Measurements from ENCODE around the gene PLXNC1.

PLXNC1 gene

GRCh38 chr12:94147991-94148738 lies at the start of gene PLXNC1:
Gene PLXNC1, plus strand, starts transcription at chr12:94148577. Its CDS starts 395 bp downstream, at chr12:94148972.
- Histone ChIP-seq H3K9me3 (no peaks in the 10 kb centered on the region), H3K27ac (no peak within 1 kb of the TSS), H3K27me3 (peaks cover 0 to 41% of the 10 kb centered on the region in 2 donors), H3K4me1 (peaks cover 0 to 35% (median 26%) of the 10 kb centered on the region in 4 donors), H3K36me3 (no peaks in the 10 kb centered on the region), H3K4me3 (peak within 1 kb of the TSS; percentile 52 to 59)
- DNase-seq, result peak in 1 of 2 donors; percentile 74
- TF ChIP-seq, protein P1, sequence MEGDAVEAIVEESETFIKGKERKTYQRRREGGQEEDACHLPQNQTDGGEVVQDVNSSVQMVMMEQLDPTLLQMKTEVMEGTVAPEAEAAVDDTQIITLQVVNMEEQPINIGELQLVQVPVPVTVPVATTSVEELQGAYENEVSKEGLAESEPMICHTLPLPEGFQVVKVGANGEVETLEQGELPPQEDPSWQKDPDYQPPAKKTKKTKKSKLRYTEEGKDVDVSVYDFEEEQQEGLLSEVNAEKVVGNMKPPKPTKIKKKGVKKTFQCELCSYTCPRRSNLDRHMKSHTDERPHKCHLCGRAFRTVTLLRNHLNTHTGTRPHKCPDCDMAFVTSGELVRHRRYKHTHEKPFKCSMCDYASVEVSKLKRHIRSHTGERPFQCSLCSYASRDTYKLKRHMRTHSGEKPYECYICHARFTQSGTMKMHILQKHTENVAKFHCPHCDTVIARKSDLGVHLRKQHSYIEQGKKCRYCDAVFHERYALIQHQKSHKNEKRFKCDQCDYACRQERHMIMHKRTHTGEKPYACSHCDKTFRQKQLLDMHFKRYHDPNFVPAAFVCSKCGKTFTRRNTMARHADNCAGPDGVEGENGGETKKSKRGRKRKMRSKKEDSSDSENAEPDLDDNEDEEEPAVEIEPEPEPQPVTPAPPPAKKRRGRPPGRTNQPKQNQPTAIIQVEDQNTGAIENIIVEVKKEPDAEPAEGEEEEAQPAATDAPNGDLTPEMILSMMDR (IDR thresholded peaks at IDR 0.05), result no peak
- intact Hi-C loops (cut with DNase I; ENCODE audit: low total_unique reads), result no loop called here

- Histone ChIP-seq H3K36me3 (no peaks in the 10 kb centered on the region), H3K9me3 (no peaks in the 10 kb centered on the region), H3K27ac (no peak overlapping the region), H3K27me3 (peaks cover 0 to 5% of the 10 kb centered on the region in 2 donors), H3K4me3 (no peak overlapping the region), H3K4me1 (peaks cover 0 to 12% (median 4%) of the 10 kb centered on the region in 4 donors)
- DNase-seq, result no peak
- TF ChIP-seq, protein P1 (IDR thresholded peaks at IDR 0.05), result no peak
- intact Hi-C loops (cut with DNase I; ENCODE audit: low total_unique reads), result no loop called here
These were observed 49.2 kb upstream of the PLXNC1 start for GRCh38 chr12:94099191-94099590.

DNA sequence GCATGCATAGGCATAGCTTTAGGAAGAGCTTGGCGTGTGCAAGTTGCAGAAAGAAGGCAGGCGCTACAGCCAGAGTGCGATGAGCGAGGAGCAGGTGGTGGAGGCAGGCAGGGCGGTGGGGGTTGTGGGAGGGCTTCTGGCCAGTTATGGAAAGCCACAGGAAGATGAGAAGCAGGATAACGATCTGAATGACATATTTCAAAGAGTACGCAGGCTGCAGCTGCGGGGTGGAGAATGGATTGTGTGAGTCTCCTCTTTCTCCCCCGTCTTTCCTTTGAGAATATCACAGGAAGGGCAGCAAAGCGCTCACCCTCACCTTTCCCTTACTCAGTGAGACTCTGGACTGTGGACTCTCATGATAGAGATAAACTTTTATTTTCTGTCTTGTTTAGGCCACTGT lies 48.7 kb upstream of the PLXNC1 start:
- intact Hi-C loops (cut with DNase I; ENCODE audit: low total_unique reads), result loop anchor here (5.0 kb wide), 1 partner anchor 527 kb away; the partner anchor contains the start of gene SOCS2
- peaks cover 0 to 9% of the 10 kb centered on the region in 2 donors for H3K27me3 ChIP-seq
- TF ChIP-seq, protein P1 (IDR thresholded peaks at IDR 0.05), result no peak
- no peaks in the 10 kb centered on the region for H3K36me3 ChIP-seq
- H3K4me1 ChIP-seq, result peaks cover 0 to 12% (median 4%) of the 10 kb centered on the region in 4 donors
- no peak overlapping the region for H3K27ac ChIP-seq
- no peaks in the 10 kb centered on the region for H3K9me3 ChIP-seq
- no peak overlapping the region for H3K4me3 ChIP-seq
- DNase-seq, result no peak

DNA sequence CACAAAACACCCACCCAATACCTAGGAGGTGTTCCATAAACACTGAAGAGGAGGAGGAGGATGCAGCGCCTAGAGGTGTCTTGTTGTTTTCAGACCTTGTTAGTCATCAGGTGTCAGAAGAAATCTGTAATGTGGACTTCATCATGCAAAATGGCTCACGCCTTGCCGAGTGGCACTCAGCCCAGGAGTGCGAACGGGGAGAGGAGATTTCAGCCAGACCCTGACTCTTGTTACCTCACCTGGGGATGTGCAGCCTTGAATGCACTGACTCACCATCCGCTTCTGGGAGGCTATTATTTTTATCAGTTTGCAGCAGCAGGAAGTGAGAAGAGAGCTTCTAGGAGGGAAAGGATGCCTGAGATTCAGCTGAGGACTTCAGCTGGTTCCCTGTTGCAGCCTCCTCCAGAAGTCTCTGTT lies 48.2 kb upstream of the PLXNC1 start:
- peaks cover 0 to 14% of the 10 kb centered on the region in 2 donors for H3K27me3 ChIP-seq
- no peaks in the 10 kb centered on the region for H3K36me3 ChIP-seq
- intact Hi-C loops (cut with DNase I; ENCODE audit: low total_unique reads), result loop anchor here (5.0 kb wide), 1 partner anchor 528 kb away; the partner anchor contains the start of gene SOCS2
- peaks cover 0 to 12% (median 4%) of the 10 kb centered on the region in 4 donors for H3K4me1 ChIP-seq
- H3K27ac ChIP-seq, result no peak overlapping the region
- TF ChIP-seq, protein P1 (IDR thresholded peaks at IDR 0.05), result no peak
- no peaks in the 10 kb centered on the region for H3K9me3 ChIP-seq
- H3K4me3 ChIP-seq, result no peak overlapping the region
- no peak for DNase-seq

DNA sequence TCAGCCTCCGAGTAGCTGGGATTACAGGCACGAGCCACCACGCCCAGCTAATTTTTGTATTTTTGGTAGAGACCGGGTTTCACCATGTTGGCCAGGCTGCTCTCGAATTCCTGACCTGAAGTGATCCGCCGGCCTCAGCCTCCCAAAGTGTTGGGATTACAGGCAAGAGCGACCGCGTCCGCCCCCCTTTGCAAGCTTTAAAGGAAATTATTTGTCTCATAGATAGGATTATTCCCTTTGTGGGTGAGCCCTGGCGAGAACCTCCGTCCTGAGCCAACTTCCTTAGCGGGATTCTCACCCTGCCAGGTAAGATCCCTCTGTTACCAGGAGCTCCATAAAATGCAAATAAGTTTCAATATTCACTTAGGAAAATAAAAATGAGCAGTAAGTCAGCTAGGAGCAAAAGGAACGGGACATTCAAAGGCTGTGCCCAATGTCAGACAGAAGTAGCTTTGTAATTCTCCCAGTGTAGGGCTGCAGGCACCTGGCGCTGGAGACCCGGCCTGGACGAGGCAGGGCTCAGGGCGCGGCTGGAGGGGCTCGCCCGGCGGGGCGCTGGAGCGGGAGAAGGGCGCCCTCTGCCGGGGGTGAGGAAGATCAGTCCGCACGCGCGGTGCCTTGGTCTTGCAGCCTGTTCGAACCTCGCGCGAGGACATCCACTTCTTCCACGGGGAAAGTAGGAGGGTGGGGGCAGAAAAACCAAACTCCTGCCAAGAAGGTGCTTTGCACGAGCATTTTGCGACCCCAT lies 47.2 kb upstream of the PLXNC1 start:
- Histone ChIP-seq H3K9me3 (no peaks in the 10 kb centered on the region), H3K4me3 (peak overlapping the region; percentile 54 to 73), H3K4me1 (peaks cover 0 to 12% (median 4%) of the 10 kb centered on the region in 4 donors), H3K27me3 (peaks cover 0 to 18% of the 10 kb centered on the region in 2 donors), H3K27ac (no peak overlapping the region), H3K36me3 (no peaks in the 10 kb centered on the region)
- peak; percentile 56 to 85 for DNase-seq
- intact Hi-C loops (cut with DNase I; ENCODE audit: low total_unique reads), result loop anchor here (5.0 kb wide), 1 partner anchor 529 kb away; the partner anchor contains the start of gene SOCS2
- TF ChIP-seq, protein P1 (IDR thresholded peaks at IDR 0.05), result peak; percentile 88 to 89

All from tibial artery (tissue), 4 donors.